Lower lobe of right lung (tissue), 2 donors: ENCODE results near the gene KRT3. TPM values are rescaled to one million over a fixed set of nuclear protein-coding genes. Genes with fewer than 3 reads are reported as not detected.

Experiments used
- ATAC-seq, 2 donors: fragments of 200-7000 bp; cut with Tn5 transposase; one replicate each; pipeline ENCODE4 v1.9.1; 2020 to 2022; ENCODE audit warnings: mild to moderate bottlenecking in 2 of 2, moderate library complexity in 2 of 2
- DNase-seq: peaks from one replicate; pipeline ENCODE4 v3.0.0-alpha.2; 2020
- H3K27ac ChIP-seq: fragments of 200-600 bp; one replicate; pipeline ENCODE4 v1.8.0; 2022
- H3K27me3 ChIP-seq: fragments of 200-600 bp; one replicate; pipeline ENCODE4 v1.8.0; 2022; ENCODE audit warnings: low read depth
- H3K36me3 ChIP-seq: fragments of 200-600 bp; one replicate; pipeline ENCODE4 v1.8.0; 2022; ENCODE audit warnings: mild to moderate bottlenecking
- H3K4me1 ChIP-seq: fragments of 200-600 bp; one replicate; pipeline ENCODE4 v1.8.0; 2022
- H3K4me3 ChIP-seq: fragments of 200-600 bp; one replicate; pipeline ENCODE4 v1.8.0; 2022; ENCODE audit warnings: mild to moderate bottlenecking
- H3K9me3 ChIP-seq: fragments of 200-600 bp; one replicate; pipeline ENCODE4 v1.8.0; 2022
- CTCF ChIP-seq: fragments of 200-600 bp; IDR thresholded peaks from one replicate; pipeline ENCODE4 v1.8.0; 2022; ENCODE audit warnings: antibody characterized with exemption, mild to moderate bottlenecking
- intact Hi-C: fragments of 100-400 bp; cut with DNase I; formaldehyde crosslinking; loops from one replicate; pipeline ENCODE4 v1.11.0; 2022
- total RNA-seq: library from RNA; stranded (reverse); fragmentation: NEBNext Ultra II Directional; extraction: Animal tissue kit (Norgen Biotek cat#: 25700); gene quantifications from one replicate; pipeline ENCODE4 v1.2.1, GENCODE V29; 2021
- donor health status: DM: no; HTN: yes; CAD: no; lungs with severe emphysema.

KRT3 gene
- total RNA-seq, 1 donor from 2014 or later = not detected

- peaks cover 7% of the 10 kb centered on the region for H3K27me3 ChIP-seq
- H3K4me1 ChIP-seq = no peaks in the 10 kb centered on the region
- no peak for TF ChIP-seq CTCF
- intact Hi-C loops = no loop called here
- peaks cover 9% of the 10 kb centered on the region for H3K9me3 ChIP-seq
- H3K36me3 ChIP-seq = no peaks in the 10 kb centered on the region
- no peak overlapping the region for H3K4me3 ChIP-seq
- DNase-seq (no peak), ATAC-seq (no peak)
- H3K27ac ChIP-seq = no peak overlapping the region
These were observed 35.3 kb downstream of the KRT3 start for GRCh38 chr12:52760623-52761022.

- H3K27me3 ChIP-seq = peaks cover 7% of the 10 kb centered on the region
- H3K9me3 ChIP-seq = peaks cover 9% of the 10 kb centered on the region
- no peaks in the 10 kb centered on the region for H3K36me3 ChIP-seq
- no peak for TF ChIP-seq CTCF
- H3K4me3 ChIP-seq = no peak overlapping the region
- H3K27ac ChIP-seq = no peak overlapping the region
- H3K4me1 ChIP-seq = no peaks in the 10 kb centered on the region
- no peak for ATAC-seq
- intact Hi-C loops = no loop called here
- no peak for DNase-seq
These were observed 36.2 kb downstream of the KRT3 start for GRCh38 chr12:52759695-52760094.

- intact Hi-C loops = no loop called here
- DNase-seq (no peak), ATAC-seq (no peak)
- no peak overlapping the region for H3K4me3 ChIP-seq
- peaks cover 7% of the 10 kb centered on the region for H3K27me3 ChIP-seq
- H3K9me3 ChIP-seq = peaks cover 9% of the 10 kb centered on the region
- no peak for TF ChIP-seq CTCF
- no peak overlapping the region for H3K27ac ChIP-seq
- no peaks in the 10 kb centered on the region for H3K36me3 ChIP-seq
- no peaks in the 10 kb centered on the region for H3K4me1 ChIP-seq
These were observed 36.7 kb downstream of the KRT3 start for GRCh38 chr12:52759218-52759617.

- no peaks in the 10 kb centered on the region for H3K36me3 ChIP-seq
- H3K27me3 ChIP-seq = peaks cover 11% of the 10 kb centered on the region
- intact Hi-C loops = no loop called here
- no peak overlapping the region for H3K4me3 ChIP-seq
- no peak for ATAC-seq
- H3K9me3 ChIP-seq = peaks cover 9% of the 10 kb centered on the region
- DNase-seq = no peak
- TF ChIP-seq CTCF = no peak
- no peaks in the 10 kb centered on the region for H3K4me1 ChIP-seq
- H3K27ac ChIP-seq = no peak overlapping the region
These were observed 38.3 kb downstream of the KRT3 start for GRCh38 chr12:52757449-52758176.

- Histone ChIP-seq H3K9me3 (peaks cover 9% of the 10 kb centered on the region), H3K4me3 (no peak overlapping the region), H3K27ac (no peak overlapping the region), H3K36me3 (no peaks in the 10 kb centered on the region), H3K4me1 (no peaks in the 10 kb centered on the region), H3K27me3 (peaks cover 11% of the 10 kb centered on the region)
- DNase-seq (no peak), ATAC-seq (no peak)
- intact Hi-C loops = no loop called here
- TF ChIP-seq CTCF = no peak
These were observed 39.5 kb downstream of the KRT3 start for GRCh38 chr12:52756281-52756960.
